PC-9 (cell line): ENCODE results near the gene TEX44. TPM values are rescaled to one million over a fixed set of nuclear protein-coding genes. Genes with fewer than 3 reads are reported as not detected.

Experiments
- BruUV-seq: library from RNA; stranded (reverse); fragments of 400-500 nt; replicated peaks from 2 replicates; lab custom pipeline; 2021; lab: Mats Ljungman, UMichigan
- CTCF ChIA-PET: fragments of 300-600 bp; sonication (Branson Sonifier 250); formaldehyde crosslinking; loops from one replicate; lab custom pipeline; 2022; ENCODE audit warnings: antibody characterized with exemption; lab: Charles Lee
- POLR2A ChIA-PET: fragments of 300-600 bp; sonication (Branson Sonifier 250); formaldehyde crosslinking; loops from one replicate; lab custom pipeline; 2022; ENCODE audit warnings: antibody characterized with exemption; ENCODE audit not compliant: unreplicated experiment; lab: Charles Lee
- DNase-seq, 2 experiments: peaks; one replicate each; pipeline versions ENCODE4 v3.0.0 to v3.0.0-alpha.2; 2015 to 2022; ENCODE audit warnings: mixed read lengths in 1 of 2
- H2AFZ ChIP-seq: fragments of 200-600 bp; sonication (generic); 2 replicates; pipeline ENCODE4 v1.8.1; 2017; ENCODE audit warnings: antibody characterized with exemption
- H3F3A ChIP-seq: fragments of 200-600 bp; sonication (generic); 2 replicates; pipeline ENCODE4 v1.8.1; 2017; ENCODE audit warnings: antibody characterized with exemption, mild to moderate bottlenecking, low read depth; ENCODE audit not compliant: insufficient read depth
- H3K27ac ChIP-seq: fragments of 200-600 bp; sonication (generic); 2 replicates; pipeline ENCODE4 v1.6.1; 2016; ENCODE audit warnings: mixed run types
- H3K27me3 ChIP-seq: fragments of 200-600 bp; sonication (generic); 2 replicates; pipeline ENCODE4 v1.6.1; 2016; ENCODE audit warnings: low read depth, mixed run types; ENCODE audit not compliant: insufficient read depth
- H3K36me3 ChIP-seq: fragments of 200-600 bp; sonication (generic); 2 replicates; pipeline ENCODE4 v1.6.1; 2016; ENCODE audit warnings: low read depth, mixed run types
- H3K4me1 ChIP-seq: fragments of 200-600 bp; sonication (generic); replicated peaks from 2 replicates; pipeline ENCODE4 v1.6.1; 2016; ENCODE audit warnings: mixed run types; ENCODE audit not compliant: insufficient read depth
- H3K4me2 ChIP-seq: fragments of 200-600 bp; sonication (generic); 2 replicates; pipeline ENCODE4 v1.6.1; 2017; ENCODE audit warnings: mixed run types
- H3K4me3 ChIP-seq: fragments of 200-600 bp; sonication (generic); 2 replicates; pipeline ENCODE4 v1.6.1; 2016; ENCODE audit warnings: mixed run types
- H3K79me2 ChIP-seq: fragments of 200-600 bp; sonication (generic); 2 replicates; pipeline ENCODE4 v1.6.1; 2017; ENCODE audit warnings: low read depth, mixed run types
- H3K9me2 ChIP-seq: fragments of 200-600 bp; sonication (generic); 2 replicates; pipeline ENCODE4 v1.8.1; 2017; ENCODE audit warnings: mild to moderate bottlenecking; ENCODE audit not compliant: insufficient read depth
- H3K9me3 ChIP-seq: fragments of 200-600 bp; sonication (generic); 2 replicates; pipeline ENCODE4 v1.8.1; 2016; ENCODE audit warnings: low read depth; ENCODE audit not compliant: insufficient read depth
- H4K20me1 ChIP-seq: fragments of 200-600 bp; sonication (generic); 2 replicates; pipeline ENCODE4 v1.8.1; 2017; ENCODE audit not compliant: insufficient read depth
- CTCF ChIP-seq: fragments of 200-600 bp; sonication (generic); conservative IDR thresholded peaks from 2 replicates; pipeline ENCODE4 v1.6.1; 2017; ENCODE audit warnings: mixed run types, antibody characterized with exemption, mild to moderate bottlenecking, moderate library complexity
- EZH2 ChIP-seq: fragments of 200-600 bp; sonication (generic); IDR thresholded peaks from 2 replicates; pipeline ENCODE4 v1.8.0; 2017; ENCODE audit warnings: antibody characterized with exemption, low read depth
- intact Hi-C: fragments of 100-400 bp; cut with micrococcal nuclease; formaldehyde crosslinking; loops from one replicate; pipeline ENCODE4 v1.10.0; 2022; ENCODE audit not compliant: unreplicated experiment
- total RNA-seq: library from RNA; stranded (reverse); gene quantifications from 2 replicates; pipeline ENCODE4 v1.2.3, GENCODE V29; 2021

Gene TEX44
- total RNA-seq, 1 experiment from 2014 or later, result not detected

GRCh38 chr2:231565887-231566594, 26.6 kb upstream of the TEX44 start:
- ChIA-PET POLR2A (interaction anchor here (0.6 to 0.7 kb wide), 2 partner anchors 55 to 400 kb away, joined by 3 to 5 read pairs; no protein-coding TSS in a partner anchor), CTCF (interaction anchor here (0.7 kb wide), 1 partner anchor 176 kb away, joined by 3 read pairs; no protein-coding TSS in a partner anchor)
- H3F3A ChIP-seq, result no peaks in the 10 kb centered on the region
- no peaks in the 10 kb centered on the region for H3K79me2 ChIP-seq
- H3K27ac ChIP-seq, result no peak overlapping the region
- no peak overlapping the region for H3K4me2 ChIP-seq
- no peak for DNase-seq
- TF ChIP-seq CTCF (no peak), EZH2 (no peak)
- no peaks in the 10 kb centered on the region for H3K36me3 ChIP-seq
- no peaks in the 10 kb centered on the region for H3K9me3 ChIP-seq
- no TSS peak for BruUV-seq
- H3K4me1 ChIP-seq, result no peaks in the 10 kb centered on the region
- no peaks in the 10 kb centered on the region for H3K27me3 ChIP-seq
- intact Hi-C loops, result no loop called here
- H3K9me2 ChIP-seq, result no peaks in the 10 kb centered on the region
- H3K4me3 ChIP-seq, result no peak overlapping the region
- H4K20me1 ChIP-seq, result no peaks in the 10 kb centered on the region
- H2AFZ ChIP-seq, result no peak overlapping the region

GRCh38 chr2:231567159-231567558, 25.5 kb upstream of the TEX44 start:
- Histone ChIP-seq H3K36me3 (no peaks in the 10 kb centered on the region), H3K9me3 (no peaks in the 10 kb centered on the region), H3K4me3 (no peak overlapping the region), H3K27me3 (no peaks in the 10 kb centered on the region), H3K4me2 (no peak overlapping the region), H3K27ac (no peak overlapping the region), H2AFZ (no peak overlapping the region), H3F3A (no peaks in the 10 kb centered on the region), H3K79me2 (no peaks in the 10 kb centered on the region), H3K4me1 (no peaks in the 10 kb centered on the region), H3K9me2 (no peaks in the 10 kb centered on the region), H4K20me1 (no peaks in the 10 kb centered on the region)
- intact Hi-C loops, result no loop called here
- TF ChIP-seq CTCF (no peak), EZH2 (no peak)
- CTCF ChIA-PET, result no interaction called here
- BruUV-seq, result no TSS peak
- POLR2A ChIA-PET, result no interaction called here
- DNase-seq, result no peak

GRCh38 chr2:231568098-231568784, 24.4 kb upstream of the TEX44 start:
- no TSS peak for BruUV-seq
- no peaks in the 10 kb centered on the region for H3K9me3 ChIP-seq
- intact Hi-C loops, result no loop called here
- H3F3A ChIP-seq, result no peaks in the 10 kb centered on the region
- ChIA-PET POLR2A (no interaction called here), CTCF (no interaction called here)
- H3K9me2 ChIP-seq, result no peaks in the 10 kb centered on the region
- H3K27me3 ChIP-seq, result no peaks in the 10 kb centered on the region
- no peak overlapping the region for H3K27ac ChIP-seq
- H3K4me3 ChIP-seq, result no peak overlapping the region
- no peak overlapping the region for H2AFZ ChIP-seq
- no peak for TF ChIP-seq CTCF
- TF ChIP-seq EZH2, result no peak
- H3K79me2 ChIP-seq, result no peaks in the 10 kb centered on the region
- no peaks in the 10 kb centered on the region for H4K20me1 ChIP-seq
- no peak for DNase-seq
- H3K36me3 ChIP-seq, result no peaks in the 10 kb centered on the region
- no peak overlapping the region for H3K4me2 ChIP-seq
- no peaks in the 10 kb centered on the region for H3K4me1 ChIP-seq
